K562 (cell line): Measurements from ENCODE around the gene LAMA2. TPM values are rescaled to one million over a fixed set of nuclear protein-coding genes. Genes with fewer than 3 reads are reported as not detected.

ENCODE experiments used
- ADNP ChIP-seq: fragments of 200-800 bp; sonication (Bioruptor generic); IDR thresholded peaks from 2 replicates; pipeline ENCODE4 v1.6.1; 2016; ENCODE audit warnings: missing genetic modification characterization, missing compliant biosample characterization
- ARHGAP35 ChIP-seq: fragments of 450-650 bp; IDR thresholded peaks from 2 replicates; pipeline ENCODE4 v1.6.1; 2018; ENCODE audit not compliant: partially characterized antibody
- DACH1 ChIP-seq: fragments of 450-650 bp; IDR thresholded peaks from 2 replicates; pipeline ENCODE4 v1.6.1; 2018; ENCODE audit not compliant: partially characterized antibody
- EZH2 ChIP-seq: IDR thresholded peaks from 2 replicates; pipeline ENCODE4 v1.6.1; 2012; ENCODE audit warnings: low read depth, mild to moderate bottlenecking, inconsistent platforms, low read length, borderline replicate concordance
- HDAC1 ChIP-seq, 2 experiments: fragments of 450-650 bp; IDR thresholded peaks; 2 replicates each; pipeline ENCODE4 v1.6.1; 2016 to 2017; ENCODE audit warnings: inconsistent platforms in 1 of 2, mild to moderate bottlenecking in 1 of 2, moderate library complexity in 1 of 2
- ZNF407 ChIP-seq: fragments of 450-650 bp; IDR thresholded peaks from 2 replicates; pipeline ENCODE4 v1.6.1; 2016; ENCODE audit warnings: low read depth
- ZNF766 ChIP-seq: fragments of 200-800 bp; sonication (Bioruptor generic); conservative IDR thresholded peaks from 2 replicates; pipeline ENCODE4 v1.6.1; 2016; ENCODE audit warnings: missing genetic modification characterization, missing compliant biosample characterization
- polyA plus RNA-seq, 8 experiments: library from polyadenylated mRNA; depleted of rRNA in 4 of 8; stranded (reverse) in 5 of 8; unstranded in 3 of 8; fragments of >200 nt; fragmentation: Nextera tagmentation in 2 of 8; fragmentation: Illumina TruSeq in 1 of 8; extraction: Ambion mirVana in 2 of 8; extraction: Trizol in 1 of 8; gene quantifications; 2 replicates each; pipeline versions ENCODE4 v1.2.1 to v1.2.3, GENCODE V29; 2011 to 2014; ENCODE audit warnings: inconsistent platforms in 1 of 8, missing spikeins in 1 of 8
- total RNA-seq, 7 experiments: library from RNA; depleted of rRNA in 6 of 7; stranded (reverse); fragments of >200 nt in 6 of 7; fragmentation: Illumina TruSeq in 2 of 7; extraction: Trizol in 2 of 7; gene quantifications; 2 replicates each; pipeline versions ENCODE4 v1.2.1 to v1.2.3, GENCODE V29; 2011 to 2021; ENCODE audit warnings: low replicate concordance in 1 of 7

The LAMA2 gene
- total and polyA plus RNA-seq, 9 of the 15 experiments (the other 6 are each of a cell fraction or from before 2014, with no cell fraction given) = 0.04 to 1.5 (median 0.36) TPM

DNA sequence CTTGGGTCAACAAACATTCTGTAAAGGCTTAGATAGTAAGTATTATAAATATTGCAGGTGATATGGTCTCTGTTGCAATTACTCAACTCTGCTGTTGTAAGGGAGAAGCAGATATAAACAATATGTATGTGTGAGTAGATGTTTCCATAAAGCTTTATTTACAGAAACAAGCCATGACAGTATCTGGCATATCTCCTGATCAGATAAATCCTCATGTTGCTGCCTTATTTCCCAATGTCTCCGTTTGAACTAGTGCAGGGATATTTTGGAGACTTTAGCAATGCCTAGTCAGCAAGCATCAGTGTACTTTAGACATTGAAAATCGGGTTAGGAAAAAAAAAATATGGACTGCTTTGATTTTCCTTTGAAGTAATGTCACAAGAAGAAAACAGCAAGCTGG lies 96.1 kb downstream of the LAMA2 start (continued):
- no peak for TF ChIP-seq ZNF407
- TF ChIP-seq HDAC1 (IDR thresholded peaks at IDR 0.05) = no peak
- TF ChIP-seq ADNP (tag) = no peak
- TF ChIP-seq ARHGAP35 = no peak
- TF ChIP-seq ZNF766 (CRISPR knock-in tag) = no peak
- no peak for TF ChIP-seq DACH1
- no peak for TF ChIP-seq EZH2
